Esophagus muscularis mucosa (tissue), 4 donors: ENCODE results near the gene CNOT8. TPM values are rescaled to one million over a fixed set of nuclear protein-coding genes. Genes with fewer than 3 reads are reported as not detected.

Experiments
- DNase-seq: peaks from one replicate; pipeline ENCODE4 v3.0.0-alpha.2; 2017; ENCODE audit errors: extremely low spot score
- H3K27ac ChIP-seq, 4 donors: fragments of 200-600 bp; sonication (generic); replicated peaks in 1 of 4; 1 replicate in 3 of 4; 2 replicates in 1 of 4; pipeline ENCODE4 v1.5.1; 2016 to 2019; ENCODE audit warnings: mild to moderate bottlenecking in 1 of 4
- H3K27me3 ChIP-seq, 4 donors: fragments of 200-600 bp; sonication (generic); one replicate each; pipeline versions ENCODE4 v1.5.1 to v1.6.0; 2016 to 2019
- H3K36me3 ChIP-seq, 4 donors: fragments of 200-600 bp; sonication (generic); one replicate each; pipeline ENCODE4 v1.5.1; 2016 to 2019
- H3K4me1 ChIP-seq, 4 donors: fragments of 200-600 bp; sonication (generic); one replicate each; pipeline ENCODE4 v1.5.1; 2016 to 2019
- H3K4me3 ChIP-seq, 4 donors: fragments of 200-600 bp; sonication (generic); 1 replicate in 2 of 4; 2 replicates in 2 of 4; pipeline ENCODE4 v1.5.1; 2016 to 2019; ENCODE audit warnings: mild to moderate bottlenecking in 4 of 4, moderate library complexity in 1 of 4
- H3K9me3 ChIP-seq, 4 donors: fragments of 200-600 bp; sonication (generic); 1 replicate in 3 of 4; 2 replicates in 1 of 4; pipeline ENCODE4 v1.5.1; 2016 to 2019
- EP300 ChIP-seq: sonication (generic); formaldehyde crosslinking; IDR thresholded peaks from one replicate; pipeline ENCODE4 v1.6.1; 2017; ENCODE audit warnings: antibody characterized with exemption
- POLR2A ChIP-seq: fragments of 450-650 bp; IDR thresholded peaks from one replicate; pipeline ENCODE4 v1.6.1; 2017; ENCODE audit warnings: antibody characterized with exemption, moderate library complexity, mild to moderate bottlenecking, low read depth
- POLR2AphosphoS5 ChIP-seq, 2 donors: sonication (generic); formaldehyde crosslinking; IDR thresholded peaks; one replicate each; pipeline ENCODE4 v1.6.1; 2017; ENCODE audit warnings: antibody characterized with exemption in 2 of 2
- WGBS: methylation state at CpG from one replicate; pipeline ENCODE4 v1.1.5; 2018; 5-methylcytosine and 5-hydroxymethylcytosine counted together
- intact Hi-C: fragments of 100-400 bp; cut with DNase I; formaldehyde crosslinking; loops from one replicate; pipeline ENCODE4 v1.15.1; 2023
- small RNA-seq, 3 donors: library from RNA; depleted of rRNA; stranded (forward); fragments of <200 nt; gene quantifications; one replicate each; pipeline ENCODE3, GENCODE V24; 2016
- total RNA-seq, 4 donors: library from RNA; depleted of rRNA; stranded (reverse); fragments of >200 nt; gene quantifications; one replicate each; pipeline versions ENCODE4 v1.1.0 to v1.2.1, GENCODE V29; 2016
- TF ChIP-seq, protein P1 (sequence below), 3 experiments: fragments of 200-600 bp in 2 of 3; fragments of 450-650 bp in 1 of 3; sonication (generic) in 2 of 3; IDR thresholded peaks; one replicate each; pipeline ENCODE4 v1.5.1; 2017 to 2019; ENCODE audit warnings: antibody characterized with exemption in 3 of 3, mild to moderate bottlenecking in 2 of 3, moderate library complexity in 1 of 3

CNOT8 gene
- total RNA-seq, 4 donors from 2014 or later: 41.1 to 72.6 (median 62.2) TPM

GRCh38 chr5:154916874-154917273 is 58.4 kb downstream of the CNOT8 start:
- 82% methylated on average over 3 of the region's 3 CpGs for WGBS
- H3K27me3 ChIP-seq: no peaks in the 10 kb centered on the region
- TF ChIP-seq POLR2A: no peak
- H3K27ac ChIP-seq: no peak overlapping the region
- intact Hi-C loops: no loop called here
- H3K4me1 ChIP-seq: no peaks in the 10 kb centered on the region
- no peak overlapping the region for H3K4me3 ChIP-seq
- peaks cover 52 to 97% (median 82%) of the 10 kb centered on the region in 4 donors for H3K36me3 ChIP-seq
- DNase-seq: no peak
- no peaks in the 10 kb centered on the region for H3K9me3 ChIP-seq

- Histone ChIP-seq H3K9me3 (no peaks in the 10 kb centered on the region), H3K4me3 (no peak overlapping the region), H3K36me3 (peaks cover 48 to 95% (median 82%) of the 10 kb centered on the region in 4 donors), H3K27ac (no peak overlapping the region), H3K4me1 (no peaks in the 10 kb centered on the region), H3K27me3 (no peaks in the 10 kb centered on the region)
- no peak for DNase-seq
- intact Hi-C loops: no loop called here
- WGBS: 83% methylated on average over 4 of the region's 4 CpGs
- TF ChIP-seq, protein P1, sequence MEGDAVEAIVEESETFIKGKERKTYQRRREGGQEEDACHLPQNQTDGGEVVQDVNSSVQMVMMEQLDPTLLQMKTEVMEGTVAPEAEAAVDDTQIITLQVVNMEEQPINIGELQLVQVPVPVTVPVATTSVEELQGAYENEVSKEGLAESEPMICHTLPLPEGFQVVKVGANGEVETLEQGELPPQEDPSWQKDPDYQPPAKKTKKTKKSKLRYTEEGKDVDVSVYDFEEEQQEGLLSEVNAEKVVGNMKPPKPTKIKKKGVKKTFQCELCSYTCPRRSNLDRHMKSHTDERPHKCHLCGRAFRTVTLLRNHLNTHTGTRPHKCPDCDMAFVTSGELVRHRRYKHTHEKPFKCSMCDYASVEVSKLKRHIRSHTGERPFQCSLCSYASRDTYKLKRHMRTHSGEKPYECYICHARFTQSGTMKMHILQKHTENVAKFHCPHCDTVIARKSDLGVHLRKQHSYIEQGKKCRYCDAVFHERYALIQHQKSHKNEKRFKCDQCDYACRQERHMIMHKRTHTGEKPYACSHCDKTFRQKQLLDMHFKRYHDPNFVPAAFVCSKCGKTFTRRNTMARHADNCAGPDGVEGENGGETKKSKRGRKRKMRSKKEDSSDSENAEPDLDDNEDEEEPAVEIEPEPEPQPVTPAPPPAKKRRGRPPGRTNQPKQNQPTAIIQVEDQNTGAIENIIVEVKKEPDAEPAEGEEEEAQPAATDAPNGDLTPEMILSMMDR (IDR thresholded peaks at IDR 0.05): no peak
- TF ChIP-seq POLR2A: no peak
- TF ChIP-seq EP300: no peak
- TF ChIP-seq POLR2AphosphoS5 (IDR thresholded peaks at IDR 0.05): no peak
These were observed 59.3 kb downstream of the CNOT8 start for GRCh38 chr5:154917757-154918156.

DNA sequence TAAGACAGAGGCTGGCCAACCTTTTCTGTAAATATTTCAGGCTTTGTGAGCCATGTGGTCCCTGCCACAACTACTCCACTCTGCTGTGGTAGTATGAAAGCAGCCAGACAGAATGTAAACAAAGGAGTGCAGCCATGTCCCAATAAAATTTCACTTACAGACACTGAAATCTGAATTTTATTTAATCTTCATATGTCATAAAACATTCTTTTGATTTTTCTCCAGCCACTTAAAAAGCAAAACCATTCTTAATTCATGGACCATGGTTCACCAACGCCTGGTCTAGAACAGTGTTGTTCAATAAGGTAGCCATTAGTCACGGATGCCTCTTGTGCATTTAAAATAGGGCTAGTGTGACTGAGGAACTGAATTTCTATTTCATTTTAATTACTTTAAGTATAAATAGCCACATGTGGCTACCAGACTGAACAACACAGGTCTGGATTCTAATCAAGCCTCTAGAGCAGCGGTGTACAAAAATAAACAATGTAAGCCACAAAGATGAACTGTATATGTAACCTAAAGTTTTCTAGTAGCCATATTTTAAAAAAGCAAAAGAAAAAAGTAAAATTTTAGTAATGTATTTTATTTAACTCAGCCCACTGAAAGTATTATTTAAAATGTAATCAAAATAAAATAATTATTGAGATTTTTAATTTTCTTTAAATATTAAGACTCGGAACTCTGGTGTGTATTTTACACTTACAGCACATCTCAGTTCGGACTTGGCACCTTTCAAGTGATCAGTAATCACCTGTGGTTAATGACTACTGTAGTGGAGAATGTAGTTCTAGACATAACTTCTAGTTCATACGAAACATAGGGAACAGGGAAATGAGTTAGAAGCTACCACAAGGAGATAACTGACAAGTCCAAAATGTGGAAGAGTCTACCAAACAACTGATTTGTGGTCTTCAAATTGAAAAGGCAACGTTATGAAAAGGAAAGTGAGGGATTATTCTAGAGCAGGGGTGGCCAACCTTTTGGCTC is 65.3 kb downstream of the CNOT8 start:
- TF ChIP-seq, protein P1 (IDR thresholded peaks at IDR 0.05): no peak
- TF ChIP-seq EP300 (no peak), POLR2AphosphoS5 (IDR thresholded peaks at IDR 0.05) (no peak), POLR2A (no peak)
- Histone ChIP-seq H3K4me3 (no peak overlapping the region), H3K4me1 (no peaks in the 10 kb centered on the region), H3K9me3 (no peaks in the 10 kb centered on the region), H3K27ac (no peak overlapping the region), H3K36me3 (peaks cover 68 to 98% (median 93%) of the 10 kb centered on the region in 4 donors), H3K27me3 (no peaks in the 10 kb centered on the region)
- 89% methylated on average over 7 of the region's 7 CpGs for WGBS
- intact Hi-C loops: no loop called here
- no peak for DNase-seq

Small RNA genes lying within 50 kb of the gene (small RNA-seq; reads per million reads assigned to genes)
- gene MIR378H: 0 reads per million in 3 donors

Other genes with a start within 250 kb of the CNOT8 start
- gene LARP1, start 103.2 kb upstream of the CNOT8 start, total RNA-seq: 100 to 1,000 TPM in 2 of 4 donors, 10 to 100 TPM in 2; 79.7 to 128 (median 101) TPM
- gene FAXDC2, start 8.0 kb upstream of the CNOT8 start, total RNA-seq: 10 to 100 TPM; 27.6 to 32.1 (median 29.5) TPM
- gene GEMIN5, start 79.6 kb downstream of the CNOT8 start, total RNA-seq: 10 to 100 TPM; 14.1 to 20.4 (median 17.3) TPM
- gene MRPL22, start 82.4 kb downstream of the CNOT8 start, total RNA-seq: 10 to 100 TPM in 3 of 4 donors, 1 to 10 TPM in 1; 8.7 to 31.4 (median 17.2) TPM
- gene KIF4B, start 155.1 kb downstream of the CNOT8 start, total RNA-seq: under 1 TPM in 2 of 4 donors, not detected in 2; under 0.01 TPM